Ramos (cell line): Measurements from ENCODE around the gene SMIM22.
"Not testable (repeated sequence)": the region's sequence is repeated elsewhere in the genome, so short reads cannot be mapped to it uniquely, and the experiment has no call there.

Experiments used
- in situ Hi-C: fragments of 300-500 bp; cut with MboI; formaldehyde crosslinking; loops from one replicate; pipeline ENCODE4 v1.14.3; 2022; ENCODE audit warnings: low sequenced_read_pairs; ENCODE audit not compliant: unreplicated experiment

SMIM22 gene

GRCh38 chr16:4768549-4769305, 26.4 kb upstream of the SMIM22 start:
- in situ Hi-C loops, result no loop called here

DNA sequence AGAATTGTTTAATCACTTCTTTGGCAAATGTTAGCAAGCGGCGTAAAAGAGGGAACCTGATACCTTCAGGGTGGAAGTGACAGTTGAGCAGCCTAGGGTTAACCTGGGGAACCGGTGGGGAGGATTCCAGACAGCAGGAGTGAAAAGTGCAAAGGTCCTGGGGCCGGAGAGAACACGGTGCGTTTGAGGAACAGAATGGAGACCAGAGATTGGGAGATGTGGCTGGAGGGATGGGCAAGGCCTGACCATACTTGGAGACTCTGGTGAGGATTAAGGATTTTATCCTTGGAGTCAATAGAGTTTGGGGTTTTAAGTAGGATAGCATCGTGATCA, 25.9 kb upstream of the SMIM22 start:
- in situ Hi-C loops, result no loop called here

- in situ Hi-C loops, result no loop called here
Observed at GRCh38 chr16:4771646-4772045, 23.5 kb upstream of the SMIM22 start.

- in situ Hi-C loops, result no loop called here
Observed at GRCh38 chr16:4772351-4772750, 22.8 kb upstream of the SMIM22 start.

GRCh38 chr16:4775005-4775404, 20.2 kb upstream of the SMIM22 start:
- in situ Hi-C loops, result no loop called here

GRCh38 chr16:4776141-4776705, 18.9 kb upstream of the SMIM22 start:
- in situ Hi-C loops, result no loop called here

DNA sequence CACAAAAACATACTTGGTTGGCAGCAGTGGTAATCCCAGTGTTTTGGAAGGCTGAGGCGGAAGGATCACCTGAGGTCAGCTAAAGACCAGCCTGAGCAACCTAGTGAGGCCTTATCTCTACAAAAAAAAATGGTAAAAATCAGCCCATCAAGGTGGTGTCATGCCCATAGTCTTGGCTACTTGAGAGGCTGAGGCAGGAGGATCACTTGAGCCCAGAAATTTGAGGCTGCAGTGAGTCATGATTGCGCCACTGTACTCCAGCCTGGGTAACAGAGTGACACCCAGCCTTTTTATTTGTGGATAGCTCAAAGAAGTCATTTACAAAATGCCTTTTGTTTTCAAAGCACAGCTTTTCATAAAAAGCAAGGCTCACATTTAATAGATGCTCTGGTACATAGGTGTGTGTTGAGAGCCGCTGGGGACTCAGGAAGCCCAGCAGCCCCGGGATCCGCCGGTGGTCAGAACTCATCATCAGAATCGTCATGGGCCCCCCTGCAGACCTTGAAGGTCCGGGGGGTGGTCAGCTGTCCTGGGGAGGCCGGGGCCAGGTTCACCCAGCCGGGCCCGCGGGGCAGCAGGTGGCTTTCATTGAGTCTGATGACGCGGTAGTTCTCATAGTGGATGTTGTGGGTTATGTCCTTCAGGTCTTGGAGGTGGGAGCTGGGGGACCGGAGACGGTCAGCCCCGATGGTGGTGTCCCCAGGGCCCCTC, 17.7 kb upstream of the SMIM22 start:
- in situ Hi-C loops, result no loop called here

DNA sequence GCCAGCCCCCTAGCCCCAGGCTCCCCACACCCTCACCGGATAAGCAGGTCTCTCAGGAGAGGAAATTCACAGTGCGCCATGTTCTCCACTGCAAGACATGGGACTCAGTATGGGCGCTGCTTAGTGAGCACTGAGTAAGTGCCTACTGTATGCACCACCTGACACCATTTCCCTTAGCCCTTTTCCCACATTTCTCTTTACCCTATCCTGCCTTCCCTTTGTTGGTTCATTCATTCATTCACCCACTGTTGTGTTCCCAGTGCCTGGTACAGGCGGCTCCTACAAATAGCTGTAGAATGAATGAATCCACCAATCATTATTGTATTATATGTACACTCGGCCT, 17.1 kb upstream of the SMIM22 start:
- in situ Hi-C loops, result no loop called here

- in situ Hi-C loops, result no loop called here
Observed at GRCh38 chr16:4780235-4780634, 14.9 kb upstream of the SMIM22 start.

- in situ Hi-C loops, result no loop called here
Observed at GRCh38 chr16:4783251-4783950, 11.8 kb upstream of the SMIM22 start.

GRCh38 chr16:4783951-4784336, 11.2 kb upstream of the SMIM22 start:
- in situ Hi-C loops, result no loop called here

- in situ Hi-C loops, result not testable (repeated sequence)
Observed at GRCh38 chr16:4784444-4784987, 10.7 kb upstream of the SMIM22 start.

DNA sequence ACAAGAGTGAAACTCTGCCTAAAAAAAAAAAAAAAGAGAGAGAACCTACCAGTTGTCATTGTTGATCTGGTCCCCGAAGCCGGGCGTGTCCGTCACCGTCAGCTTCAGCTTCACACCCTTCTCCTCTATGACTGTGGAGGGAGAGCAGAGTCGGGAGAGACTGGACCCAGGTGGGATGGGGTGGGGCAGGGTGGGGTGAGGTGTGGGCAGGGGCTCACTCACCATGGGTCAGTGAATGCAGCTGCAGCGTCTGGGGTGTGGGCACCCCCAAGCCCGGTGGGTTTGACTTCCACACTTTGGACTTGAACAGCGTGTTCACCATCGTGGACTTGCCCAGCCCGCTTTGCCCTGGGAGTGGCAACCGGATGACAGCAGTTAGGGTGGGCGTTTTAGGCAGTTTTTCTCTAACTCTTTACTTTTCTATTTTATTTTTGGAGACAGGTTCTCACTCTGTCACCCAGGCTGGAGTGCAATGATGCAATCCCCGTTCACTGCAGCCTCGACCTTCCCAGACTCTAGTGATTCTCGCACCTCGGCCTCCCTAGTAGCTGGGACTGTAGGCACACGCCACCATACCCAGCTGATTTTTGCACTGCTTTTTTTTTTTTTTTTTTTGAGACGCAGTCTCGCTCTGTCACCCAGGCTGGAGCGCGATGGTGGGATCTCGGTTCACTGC, 9.3 kb upstream of the SMIM22 start:
- in situ Hi-C loops, result no loop called here

DNA sequence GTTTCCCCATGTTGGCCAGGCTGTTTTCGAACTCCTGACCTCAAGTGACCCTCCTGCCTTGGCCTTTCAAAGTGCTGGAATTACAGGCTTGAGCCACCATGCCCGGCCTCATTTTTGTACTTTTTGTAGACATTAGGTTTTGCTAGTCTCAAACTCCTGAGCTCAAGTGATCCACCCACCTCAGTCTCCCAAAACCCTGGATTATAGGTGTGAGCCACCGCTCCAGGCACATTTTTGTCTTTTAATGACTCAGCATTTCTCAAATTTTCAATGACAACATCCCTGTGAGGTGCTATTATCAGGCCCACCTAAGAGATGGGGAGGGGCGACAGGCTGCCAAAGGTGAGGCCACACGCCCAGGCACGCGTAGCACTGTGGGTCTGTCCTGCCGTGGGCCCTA, 8.1 kb upstream of the SMIM22 start:
- in situ Hi-C loops, result no loop called here

DNA sequence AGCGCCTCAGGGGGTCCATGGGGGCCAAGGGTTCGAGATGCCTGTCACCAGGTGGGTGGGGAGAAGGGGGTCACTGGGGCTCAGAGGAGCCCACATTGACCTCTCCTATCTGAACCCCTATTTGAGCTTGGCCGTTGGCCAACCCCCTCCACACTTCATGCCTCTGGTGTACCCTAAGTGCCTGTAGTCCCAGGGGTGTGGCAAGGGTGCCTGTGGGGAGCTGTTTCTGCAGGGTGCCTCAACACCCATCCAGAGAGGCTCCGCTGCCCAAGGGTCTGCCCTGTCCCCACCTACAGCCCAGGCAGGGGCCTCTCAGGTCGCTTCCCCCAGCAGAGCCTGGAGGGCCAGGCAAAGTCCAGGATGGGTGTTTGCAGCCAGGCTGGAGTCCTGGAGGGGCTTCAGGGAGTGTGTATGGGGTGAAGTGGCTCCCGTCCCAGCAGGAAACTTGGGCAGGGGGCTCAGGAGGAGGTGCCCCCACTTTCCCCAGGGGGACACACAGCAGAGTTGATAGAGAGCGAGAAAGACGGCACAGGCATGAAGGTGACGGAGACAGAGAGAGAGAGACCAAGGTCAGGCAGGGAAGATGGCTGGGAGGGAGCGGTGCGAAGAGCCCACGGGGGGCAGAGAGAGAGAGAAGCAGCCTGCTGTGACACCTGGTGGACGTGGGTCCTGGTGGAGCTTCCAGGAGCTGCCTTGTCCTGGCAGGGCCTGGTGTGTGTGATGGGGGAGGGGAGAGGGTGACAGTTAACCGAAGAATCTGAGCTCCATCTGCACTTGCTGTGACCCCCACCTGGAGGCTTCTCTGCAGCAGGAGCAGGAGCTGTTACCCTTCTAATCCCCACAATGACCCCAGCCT, 7.3 kb upstream of the SMIM22 start, which contains the start of gene SEPTIN12:
TSS of gene SEPTIN12 (minus strand) at position 719 of the 856 bp plus-strand sequence. CDS start at position 19, 700 bp downstream.
- in situ Hi-C loops, result no loop called here

DNA sequence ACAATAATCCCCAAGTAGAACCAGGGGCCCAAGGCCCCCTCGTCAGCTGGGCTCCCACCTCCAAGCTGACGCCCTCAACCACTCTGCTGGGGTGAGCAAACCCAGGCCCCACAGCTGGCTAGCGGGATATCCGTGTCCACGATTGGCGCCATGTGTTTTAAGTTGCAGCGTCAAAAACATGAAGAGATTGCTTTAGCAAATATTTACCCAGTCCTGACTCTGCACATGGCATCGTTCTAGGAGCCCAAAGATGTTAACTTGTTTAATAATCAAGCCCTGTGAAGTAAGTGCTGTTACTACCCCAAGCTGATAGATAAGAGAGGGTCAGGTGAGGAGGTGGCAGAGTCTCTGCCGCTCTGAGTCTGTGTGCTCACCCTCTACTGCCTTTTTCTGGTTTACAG, 6.7 kb upstream of the SMIM22 start:
- in situ Hi-C loops, result no loop called here

DNA sequence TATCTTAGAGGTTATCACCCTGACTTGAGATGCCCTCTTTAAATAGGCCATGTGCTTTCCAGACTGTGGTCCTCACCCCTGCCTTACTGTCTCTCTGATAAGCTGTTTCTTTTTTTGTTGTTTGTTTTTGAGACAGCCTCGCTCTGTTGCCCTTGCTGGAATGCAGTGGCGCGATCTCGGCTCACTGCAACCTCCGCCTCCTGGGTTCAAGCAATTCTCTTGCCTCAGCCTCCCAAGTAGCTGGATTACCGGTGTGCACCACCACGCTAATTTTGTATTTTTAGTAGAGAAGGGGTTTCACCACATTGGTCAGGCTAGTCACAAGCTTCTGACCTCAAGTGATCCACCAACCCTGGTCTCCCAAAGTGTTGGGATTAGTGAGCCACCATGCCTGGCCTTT, 6.3 kb upstream of the SMIM22 start:
- in situ Hi-C loops, result no loop called here

DNA sequence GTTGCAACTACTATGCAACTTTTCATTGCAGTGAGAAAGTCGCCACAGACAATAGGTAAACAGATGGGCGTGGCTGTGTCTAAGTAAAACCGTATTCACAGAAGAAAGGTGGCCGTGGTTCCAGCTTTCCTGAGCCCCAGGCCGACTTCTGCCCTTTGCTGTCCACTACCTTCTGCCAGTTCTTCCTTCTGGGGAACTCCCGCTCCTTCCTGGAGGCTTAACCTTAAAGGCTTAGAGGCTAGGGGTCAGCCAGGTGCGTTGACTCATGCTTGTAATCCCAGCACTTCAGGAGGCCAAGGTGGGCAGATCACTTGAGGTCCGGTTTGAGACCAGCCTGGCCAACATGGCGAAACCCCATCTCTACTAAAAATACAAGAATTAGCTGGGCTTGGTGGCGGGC, 4.9 kb upstream of the SMIM22 start:
- in situ Hi-C loops, result no loop called here

- in situ Hi-C loops, result no loop called here
Observed at GRCh38 chr16:4790871-4791270, 4.3 kb upstream of the SMIM22 start.
